ENCODE measurements around the gene E2F1. TPM values are rescaled to one million over a fixed set of nuclear protein-coding genes. Genes with fewer than 3 reads are reported as not detected.
A peak's percentile ranks its signal among the peaks of the same experiment; 100 is the strongest.

E2F1 gene
- total RNA-seq, 2 experiments from 2014 or later, result 128 to 148 TPM

DNA sequence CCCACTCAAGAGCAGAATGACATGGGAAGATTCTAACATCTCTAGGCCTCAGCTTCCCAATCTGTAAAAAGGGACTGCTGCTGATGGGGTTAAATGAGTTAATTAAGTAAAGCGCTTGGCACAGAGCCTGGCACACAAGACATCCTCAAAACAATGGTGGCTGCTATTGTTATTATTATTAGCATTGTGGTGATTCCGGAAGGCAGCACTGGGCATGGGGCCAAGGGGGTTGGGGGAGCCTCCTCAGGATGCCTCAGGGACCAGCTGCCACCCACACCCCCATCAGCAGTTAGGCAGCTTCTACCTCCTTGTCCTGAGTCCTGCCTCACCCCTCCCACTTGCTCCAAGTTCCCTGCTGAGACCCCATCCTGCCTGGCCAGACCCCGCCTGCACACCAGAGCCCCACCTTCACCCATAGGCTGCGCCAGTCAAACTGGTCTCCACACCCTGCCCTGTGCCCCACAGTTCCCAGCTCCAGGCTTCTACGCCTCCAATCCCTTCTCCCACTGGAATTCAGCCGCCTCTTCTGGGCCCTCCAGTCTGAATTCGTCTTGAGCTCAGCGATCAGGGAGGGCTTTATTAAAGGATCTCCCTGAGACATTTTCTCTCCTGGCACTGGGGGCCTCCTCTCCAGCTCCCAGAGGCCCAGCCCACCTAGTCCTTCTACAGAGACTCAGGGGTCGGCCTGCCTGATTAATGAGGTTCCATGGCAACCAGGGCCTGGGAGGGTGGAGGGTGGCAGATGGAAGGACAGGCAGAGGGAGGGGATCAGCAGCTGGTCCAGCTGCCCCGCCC is 1.5 kb downstream of the E2F1 start:
- no peaks in the 10 kb centered on the region for H3K9me3 ChIP-seq (ENCODE audit: low read length)

DNA sequence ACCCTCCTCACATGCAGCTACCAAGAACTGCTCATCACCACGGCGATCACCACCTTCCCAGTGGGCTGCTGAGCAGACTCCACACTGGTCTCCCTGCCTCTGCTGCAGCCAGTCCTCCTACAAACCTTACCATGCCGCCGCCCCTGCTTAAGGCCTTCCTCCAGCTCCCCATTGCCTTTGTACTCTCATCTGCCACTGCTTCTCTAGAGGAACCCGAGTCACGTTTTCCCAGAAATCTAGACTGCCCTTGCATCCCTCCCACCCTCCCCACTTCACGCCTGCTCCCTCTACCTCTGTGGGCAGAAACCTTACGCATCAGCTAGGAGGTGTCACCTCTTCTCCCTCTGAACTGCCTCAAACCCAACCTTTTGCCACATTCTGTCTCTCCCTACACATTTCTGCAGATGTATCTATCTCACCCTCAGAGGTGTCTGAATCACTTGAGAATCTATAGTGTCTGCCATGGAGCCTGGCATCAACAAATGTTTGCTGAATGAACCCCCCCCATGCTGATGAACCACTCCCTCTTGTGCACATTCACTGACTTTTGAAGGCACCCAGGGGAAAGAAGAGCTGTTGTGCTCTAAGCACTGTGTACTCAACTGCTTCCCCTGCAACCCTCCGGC is 4.3 kb downstream of the E2F1 start:
- no TSS peak for BruUV-seq (replicated peaks)
- H3K27ac ChIP-seq (ENCODE audit: low read depth, low read length, poor library complexity, severe bottlenecking), result peak overlapping the region; percentile 78
- peaks cover 66% of the 10 kb centered on the region for H3K79me2 ChIP-seq (ENCODE audit: insufficient read depth, low read depth, low read length)
- peak overlapping the region; percentile 97 for H3K4me2 ChIP-seq (ENCODE audit: low read length)
- peak; percentile 40 for DNase-seq (ENCODE audit: low spot score)
- no peak overlapping the region for H2AFZ ChIP-seq (ENCODE audit: low read length)
- peaks cover 27% of the 10 kb centered on the region for H4K20me1 ChIP-seq (ENCODE audit: insufficient read depth, low read length)
- no peaks in the 10 kb centered on the region for H3K9me2 ChIP-seq (ENCODE audit: insufficient read depth, low read length)
- intact Hi-C loops (cut with micrococcal nuclease; ENCODE audit: unreplicated experiment), result loop anchor here (10.0 kb wide), 1 partner anchor 1933 kb away; the partner anchor contains the start of gene SPAG4
- no peaks in the 10 kb centered on the region for H3K9me3 ChIP-seq (ENCODE audit: low read length)
- peaks cover 65% of the 10 kb centered on the region for H3K4me1 ChIP-seq (ENCODE audit: insufficient read depth, low read length, poor library complexity, severe bottlenecking)
- no peak for TF ChIP-seq EZH2phosphoT487 (IDR thresholded peaks at IDR 0.05; ENCODE audit: borderline replicate concordance, low read depth, low read length)
- TF ChIP-seq, protein P1, sequence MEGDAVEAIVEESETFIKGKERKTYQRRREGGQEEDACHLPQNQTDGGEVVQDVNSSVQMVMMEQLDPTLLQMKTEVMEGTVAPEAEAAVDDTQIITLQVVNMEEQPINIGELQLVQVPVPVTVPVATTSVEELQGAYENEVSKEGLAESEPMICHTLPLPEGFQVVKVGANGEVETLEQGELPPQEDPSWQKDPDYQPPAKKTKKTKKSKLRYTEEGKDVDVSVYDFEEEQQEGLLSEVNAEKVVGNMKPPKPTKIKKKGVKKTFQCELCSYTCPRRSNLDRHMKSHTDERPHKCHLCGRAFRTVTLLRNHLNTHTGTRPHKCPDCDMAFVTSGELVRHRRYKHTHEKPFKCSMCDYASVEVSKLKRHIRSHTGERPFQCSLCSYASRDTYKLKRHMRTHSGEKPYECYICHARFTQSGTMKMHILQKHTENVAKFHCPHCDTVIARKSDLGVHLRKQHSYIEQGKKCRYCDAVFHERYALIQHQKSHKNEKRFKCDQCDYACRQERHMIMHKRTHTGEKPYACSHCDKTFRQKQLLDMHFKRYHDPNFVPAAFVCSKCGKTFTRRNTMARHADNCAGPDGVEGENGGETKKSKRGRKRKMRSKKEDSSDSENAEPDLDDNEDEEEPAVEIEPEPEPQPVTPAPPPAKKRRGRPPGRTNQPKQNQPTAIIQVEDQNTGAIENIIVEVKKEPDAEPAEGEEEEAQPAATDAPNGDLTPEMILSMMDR (conservative IDR thresholded peaks at IDR 0.05; ENCODE audit: low read length), result no peak
- H3K36me3 ChIP-seq (ENCODE audit: insufficient read depth, low read length), result peaks cover 81% of the 10 kb centered on the region
- POLR2A ChIA-PET, result interaction anchor here (1.0 to 1.4 kb wide), 2 partner anchors 13 to 229 kb away, joined by 3 read pairs; no protein-coding TSS in a partner anchor
- peak overlapping the region; percentile 60 for H3K4me3 ChIP-seq (ENCODE audit: low read depth, low read length, poor library complexity, severe bottlenecking)
- CTCF ChIA-PET (ENCODE audit: unreplicated experiment), result interaction anchor here (1.5 to 2.9 kb wide), 2 partner anchors 14 to 50 kb away, joined by 4 to 16 read pairs; partner anchors contain the start of genes ACTL10 and ZNF341

More for the DNA sequence above, 1.5 kb downstream of the E2F1 start:
- POLR2A ChIA-PET, result interaction anchor here (0.7 to 2.1 kb wide), 9 partner anchors 9 to 240 kb away, joined by 3 to 6 read pairs (median 4); partner anchors contain the start of gene ACTL10
- Histone ChIP-seq H3K27ac (ENCODE audit: low read depth, low read length, poor library complexity, severe bottlenecking) (peak overlapping the region; percentile 94), H2AFZ (ENCODE audit: low read length) (no peak overlapping the region), H4K20me1 (ENCODE audit: insufficient read depth, low read length) (peaks cover 27% of the 10 kb centered on the region), H3K36me3 (ENCODE audit: insufficient read depth, low read length) (peaks cover 52% of the 10 kb centered on the region), H3K9me2 (ENCODE audit: insufficient read depth, low read length) (no peaks in the 10 kb centered on the region), H3K4me3 (ENCODE audit: low read depth, low read length, poor library complexity, severe bottlenecking) (peak overlapping the region; percentile 90), H3K79me2 (ENCODE audit: insufficient read depth, low read depth, low read length) (peaks cover 53% of the 10 kb centered on the region), H3K4me2 (ENCODE audit: low read length) (peak overlapping the region; percentile 97), H3K4me1 (ENCODE audit: insufficient read depth, low read length, poor library complexity, severe bottlenecking) (peaks cover 80% of the 10 kb centered on the region)
- intact Hi-C loops (cut with micrococcal nuclease; ENCODE audit: unreplicated experiment), result loop anchor here (1.0 to 10.0 kb wide), 4 partner anchors 18 to 1930 kb away; partner anchors contain the start of genes ACTL10, EIF2S2 and SPAG4
- no TSS peak for BruUV-seq (replicated peaks)
- CTCF ChIA-PET (ENCODE audit: unreplicated experiment), result interaction anchor here (1.0 to 1.3 kb wide), 3 partner anchors 16 to 241 kb away, joined by 3 to 9 read pairs (median 5); no protein-coding TSS in a partner anchor
- DNase-seq (ENCODE audit: low spot score), result peak; percentile 74
- TF ChIP-seq, protein P1 (conservative IDR thresholded peaks at IDR 0.05; ENCODE audit: low read length), result no peak
- TF ChIP-seq EZH2phosphoT487 (IDR thresholded peaks at IDR 0.05; ENCODE audit: borderline replicate concordance, low read depth, low read length), result no peak

Measured in OCI-LY7 (cell line).